K562 (cell line): ENCODE measurements around the gene IGFALS. TPM values are rescaled to one million over a fixed set of nuclear protein-coding genes. Genes with fewer than 3 reads are reported as not detected.
A peak's percentile ranks its signal among the peaks of the same experiment; 100 is the strongest.

Experiments used
- NCOR1 ChIP-seq: fragments of 450-650 bp; IDR thresholded peaks from 2 replicates; pipeline ENCODE4 v1.6.1; 2016; ENCODE audit warnings: mild to moderate bottlenecking, moderate library complexity
- PHF8 ChIP-seq: fragments of 200-600 bp; sonication (generic); IDR thresholded peaks from 2 replicates; pipeline ENCODE4 v1.6.1; 2012; ENCODE audit warnings: mixed run types, mild to moderate bottlenecking, inconsistent platforms, low read length, moderate library complexity, borderline replicate concordance
- POLR3A ChIP-seq: IDR thresholded peaks from 2 replicates; pipeline ENCODE4 v1.6.1; 2011; ENCODE audit warnings: borderline replicate concordance, mild to moderate bottlenecking, moderate library complexity; ENCODE audit not compliant: insufficient read length, insufficient read depth; ENCODE audit errors: extremely low read depth
- RBFOX2 ChIP-seq: fragments of 200-400 bp; formaldehyde crosslinking; IDR thresholded peaks from 2 replicates; pipeline ENCODE4 v1.6.1; 2017; ENCODE audit warnings: low read depth, mild to moderate bottlenecking, low read length, moderate library complexity
- RBM22 ChIP-seq: fragments of 200-400 bp; formaldehyde crosslinking; IDR thresholded peaks from 2 replicates; pipeline ENCODE4 v1.6.1; 2018; ENCODE audit warnings: low read length, low read depth; ENCODE audit not compliant: poor library complexity, severe bottlenecking
- RHOXF2B ChIP-seq: fragments of 250-450 bp; sonication (Bioruptor Pico); conservative IDR thresholded peaks from 2 replicates; pipeline ENCODE4 v1.5.1; 2021
- SMC3 ChIP-seq: conservative IDR thresholded peaks from 2 replicates; pipeline ENCODE4 v1.6.1; 2011; ENCODE audit warnings: low read depth, low read length, improper control_type of control experiment; ENCODE audit not compliant: insufficient read depth
- SUPT5H ChIP-seq: fragments of 450-650 bp; IDR thresholded peaks from 2 replicates; pipeline ENCODE4 v1.6.1; 2016
- U2AF1 ChIP-seq: fragments of 200-400 bp; formaldehyde crosslinking; optimal IDR thresholded peaks from 2 replicates; pipeline ENCODE3; 2017; ENCODE audit warnings: mild to moderate bottlenecking, low read depth, low read length, moderate library complexity
- YBX1 ChIP-seq: fragments of 450-650 bp; IDR thresholded peaks from 2 replicates; pipeline ENCODE4 v1.7.1; 2016; ENCODE audit warnings: mild to moderate bottlenecking
- ZFP1 ChIP-seq: fragments of 450-650 bp; formaldehyde crosslinking; IDR thresholded peaks from 2 replicates; pipeline ENCODE4 v1.4.0; 2020; ENCODE audit warnings: mild to moderate bottlenecking, mixed read lengths
- ZNF785 ChIP-seq: fragments of 250-450 bp; sonication (Bioruptor Pico); IDR thresholded peaks from 2 replicates; pipeline ENCODE4 v1.4.0; 2020; ENCODE audit warnings: mild to moderate bottlenecking
- polyA plus RNA-seq, 8 experiments: library from polyadenylated mRNA; depleted of rRNA in 4 of 8; stranded (reverse) in 5 of 8; unstranded in 3 of 8; fragments of >200 nt; fragmentation: Nextera tagmentation in 2 of 8; fragmentation: Illumina TruSeq in 1 of 8; extraction: Ambion mirVana in 2 of 8; extraction: Trizol in 1 of 8; gene quantifications; 2 replicates each; pipeline versions ENCODE4 v1.2.1 to v1.2.3, GENCODE V29; 2011 to 2014; ENCODE audit warnings: inconsistent platforms in 1 of 8, missing spikeins in 1 of 8
- total RNA-seq, 7 experiments: library from RNA; depleted of rRNA in 6 of 7; stranded (reverse); fragments of >200 nt in 6 of 7; fragmentation: Illumina TruSeq in 2 of 7; extraction: Trizol in 2 of 7; gene quantifications; 2 replicates each; pipeline versions ENCODE4 v1.2.1 to v1.2.3, GENCODE V29; 2011 to 2021; ENCODE audit warnings: low replicate concordance in 1 of 7
- TF ChIP-seq, protein P1 (sequence below): fragments of 250-450 bp; sonication (Bioruptor Pico); IDR thresholded peaks from 2 replicates; pipeline ENCODE4 v1.4.0; 2020; ENCODE audit warnings: mild to moderate bottlenecking, moderate library complexity, borderline replicate concordance
- TF ChIP-seq, protein P2 (sequence below): fragments of 150-350 bp; IDR thresholded peaks from 2 replicates; pipeline ENCODE4 v1.6.1; 2014; ENCODE audit warnings: low read depth, mild to moderate bottlenecking, low read length, borderline replicate concordance
- TF ChIP-seq, protein P3 (sequence below): fragments of 200-800 bp; sonication (Bioruptor generic); IDR thresholded peaks from 2 replicates; pipeline ENCODE4 v1.6.1; 2017; ENCODE audit warnings: missing genetic modification characterization, missing compliant biosample characterization
- TF ChIP-seq, protein P4 (sequence below): sonication (generic); formaldehyde crosslinking; IDR thresholded peaks from 2 replicates; pipeline ENCODE4 v1.8.1; 2023; ENCODE audit warnings: mild to moderate bottlenecking, missing genetic modification reagents

The IGFALS gene
- total and polyA plus RNA-seq, 9 of the 15 experiments (the other 6 are each of a cell fraction or from before 2014, with no cell fraction given) = not detected

DNA sequence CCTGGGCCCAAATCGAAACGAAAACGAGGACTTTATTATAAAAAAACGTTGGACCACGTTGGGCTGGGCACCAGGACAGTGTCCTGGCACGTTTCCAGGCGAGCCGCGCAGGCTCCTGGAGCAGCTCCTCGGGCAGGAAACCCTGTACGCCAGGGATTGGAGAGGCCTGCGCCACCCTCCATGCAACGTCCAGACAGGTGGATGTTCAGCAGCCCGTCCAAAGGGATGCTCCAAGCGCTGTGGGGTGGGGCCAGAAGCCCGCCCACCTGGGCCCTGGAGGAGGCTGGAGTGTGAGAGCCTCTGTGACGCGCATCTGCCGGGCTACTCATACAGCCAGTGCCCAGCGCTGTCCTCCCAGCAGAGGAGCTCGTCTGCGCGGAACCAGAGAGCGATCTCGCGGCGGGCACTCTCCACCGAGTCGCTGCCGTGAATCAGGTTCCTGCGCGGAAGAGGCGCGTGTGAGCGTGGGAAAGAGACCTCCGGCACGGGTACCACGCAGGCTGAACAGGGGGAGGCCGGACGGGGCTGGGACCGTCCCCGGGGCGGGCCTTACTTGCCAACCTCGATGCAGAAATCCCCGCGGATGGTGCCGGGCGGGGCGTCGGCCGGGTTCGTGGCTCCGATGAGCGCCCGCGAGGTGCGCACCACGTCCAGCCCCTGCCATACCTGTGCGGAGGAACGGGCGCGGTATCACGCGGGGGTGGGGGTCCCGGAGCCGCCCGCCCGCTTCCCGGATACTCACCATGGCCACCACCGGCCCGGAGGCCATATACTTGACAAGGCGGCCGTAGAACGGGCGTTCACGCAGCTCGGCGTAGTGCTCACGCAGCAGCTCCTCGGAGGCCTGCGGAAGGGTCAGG, 22.9 kb downstream of the IGFALS start (continued):
- TF ChIP-seq, protein P1, sequence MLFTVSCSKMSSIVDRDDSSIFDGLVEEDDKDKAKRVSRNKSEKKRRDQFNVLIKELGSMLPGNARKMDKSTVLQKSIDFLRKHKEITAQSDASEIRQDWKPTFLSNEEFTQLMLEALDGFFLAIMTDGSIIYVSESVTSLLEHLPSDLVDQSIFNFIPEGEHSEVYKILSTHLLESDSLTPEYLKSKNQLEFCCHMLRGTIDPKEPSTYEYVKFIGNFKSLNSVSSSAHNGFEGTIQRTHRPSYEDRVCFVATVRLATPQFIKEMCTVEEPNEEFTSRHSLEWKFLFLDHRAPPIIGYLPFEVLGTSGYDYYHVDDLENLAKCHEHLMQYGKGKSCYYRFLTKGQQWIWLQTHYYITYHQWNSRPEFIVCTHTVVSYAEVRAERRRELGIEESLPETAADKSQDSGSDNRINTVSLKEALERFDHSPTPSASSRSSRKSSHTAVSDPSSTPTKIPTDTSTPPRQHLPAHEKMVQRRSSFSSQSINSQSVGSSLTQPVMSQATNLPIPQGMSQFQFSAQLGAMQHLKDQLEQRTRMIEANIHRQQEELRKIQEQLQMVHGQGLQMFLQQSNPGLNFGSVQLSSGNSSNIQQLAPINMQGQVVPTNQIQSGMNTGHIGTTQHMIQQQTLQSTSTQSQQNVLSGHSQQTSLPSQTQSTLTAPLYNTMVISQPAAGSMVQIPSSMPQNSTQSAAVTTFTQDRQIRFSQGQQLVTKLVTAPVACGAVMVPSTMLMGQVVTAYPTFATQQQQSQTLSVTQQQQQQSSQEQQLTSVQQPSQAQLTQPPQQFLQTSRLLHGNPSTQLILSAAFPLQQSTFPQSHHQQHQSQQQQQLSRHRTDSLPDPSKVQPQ (CRISPR knock-in tag) = no peak
- TF ChIP-seq SUPT5H (peak; percentile 48), POLR3A (no peak), PHF8 (0 out of 2 replicates have a peak, but pooled peaks have one; percentile 3), ZFP1 (CRISPR knock-in tag) (0 out of 2 replicates have a peak, but pooled peaks have one; percentile 5), U2AF1 (peak; percentile 32), RBM22 (peak; percentile 97), SMC3 (no peak), NCOR1 (no peak), RBFOX2 (peak; percentile 67), YBX1 (no peak), RHOXF2B (no peak), ZNF785 (no peak)
- TF ChIP-seq, protein P2, sequence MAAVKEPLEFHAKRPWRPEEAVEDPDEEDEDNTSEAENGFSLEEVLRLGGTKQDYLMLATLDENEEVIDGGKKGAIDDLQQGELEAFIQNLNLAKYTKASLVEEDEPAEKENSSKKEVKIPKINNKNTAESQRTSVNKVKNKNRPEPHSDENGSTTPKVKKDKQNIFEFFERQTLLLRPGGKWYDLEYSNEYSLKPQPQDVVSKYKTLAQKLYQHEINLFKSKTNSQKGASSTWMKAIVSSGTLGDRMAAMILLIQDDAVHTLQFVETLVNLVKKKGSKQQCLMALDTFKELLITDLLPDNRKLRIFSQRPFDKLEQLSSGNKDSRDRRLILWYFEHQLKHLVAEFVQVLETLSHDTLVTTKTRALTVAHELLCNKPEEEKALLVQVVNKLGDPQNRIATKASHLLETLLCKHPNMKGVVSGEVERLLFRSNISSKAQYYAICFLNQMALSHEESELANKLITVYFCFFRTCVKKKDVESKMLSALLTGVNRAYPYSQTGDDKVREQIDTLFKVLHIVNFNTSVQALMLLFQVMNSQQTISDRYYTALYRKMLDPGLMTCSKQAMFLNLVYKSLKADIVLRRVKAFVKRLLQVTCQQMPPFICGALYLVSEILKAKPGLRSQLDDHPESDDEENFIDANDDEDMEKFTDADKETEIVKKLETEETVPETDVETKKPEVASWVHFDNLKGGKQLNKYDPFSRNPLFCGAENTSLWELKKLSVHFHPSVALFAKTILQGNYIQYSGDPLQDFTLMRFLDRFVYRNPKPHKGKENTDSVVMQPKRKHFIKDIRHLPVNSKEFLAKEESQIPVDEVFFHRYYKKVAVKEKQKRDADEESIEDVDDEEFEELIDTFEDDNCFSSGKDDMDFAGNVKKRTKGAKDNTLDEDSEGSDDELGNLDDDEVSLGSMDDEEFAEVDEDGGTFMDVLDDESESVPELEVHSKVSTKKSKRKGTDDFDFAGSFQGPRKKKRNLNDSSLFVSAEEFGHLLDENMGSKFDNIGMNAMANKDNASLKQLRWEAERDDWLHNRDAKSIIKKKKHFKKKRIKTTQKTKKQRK = no peak
- TF ChIP-seq, protein P3, sequence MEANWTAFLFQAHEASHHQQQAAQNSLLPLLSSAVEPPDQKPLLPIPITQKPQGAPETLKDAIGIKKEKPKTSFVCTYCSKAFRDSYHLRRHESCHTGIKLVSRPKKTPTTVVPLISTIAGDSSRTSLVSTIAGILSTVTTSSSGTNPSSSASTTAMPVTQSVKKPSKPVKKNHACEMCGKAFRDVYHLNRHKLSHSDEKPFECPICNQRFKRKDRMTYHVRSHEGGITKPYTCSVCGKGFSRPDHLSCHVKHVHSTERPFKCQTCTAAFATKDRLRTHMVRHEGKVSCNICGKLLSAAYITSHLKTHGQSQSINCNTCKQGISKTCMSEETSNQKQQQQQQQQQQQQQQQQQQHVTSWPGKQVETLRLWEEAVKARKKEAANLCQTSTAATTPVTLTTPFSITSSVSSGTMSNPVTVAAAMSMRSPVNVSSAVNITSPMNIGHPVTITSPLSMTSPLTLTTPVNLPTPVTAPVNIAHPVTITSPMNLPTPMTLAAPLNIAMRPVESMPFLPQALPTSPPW (CRISPR knock-in tag) = no peak
- TF ChIP-seq, protein P4, sequence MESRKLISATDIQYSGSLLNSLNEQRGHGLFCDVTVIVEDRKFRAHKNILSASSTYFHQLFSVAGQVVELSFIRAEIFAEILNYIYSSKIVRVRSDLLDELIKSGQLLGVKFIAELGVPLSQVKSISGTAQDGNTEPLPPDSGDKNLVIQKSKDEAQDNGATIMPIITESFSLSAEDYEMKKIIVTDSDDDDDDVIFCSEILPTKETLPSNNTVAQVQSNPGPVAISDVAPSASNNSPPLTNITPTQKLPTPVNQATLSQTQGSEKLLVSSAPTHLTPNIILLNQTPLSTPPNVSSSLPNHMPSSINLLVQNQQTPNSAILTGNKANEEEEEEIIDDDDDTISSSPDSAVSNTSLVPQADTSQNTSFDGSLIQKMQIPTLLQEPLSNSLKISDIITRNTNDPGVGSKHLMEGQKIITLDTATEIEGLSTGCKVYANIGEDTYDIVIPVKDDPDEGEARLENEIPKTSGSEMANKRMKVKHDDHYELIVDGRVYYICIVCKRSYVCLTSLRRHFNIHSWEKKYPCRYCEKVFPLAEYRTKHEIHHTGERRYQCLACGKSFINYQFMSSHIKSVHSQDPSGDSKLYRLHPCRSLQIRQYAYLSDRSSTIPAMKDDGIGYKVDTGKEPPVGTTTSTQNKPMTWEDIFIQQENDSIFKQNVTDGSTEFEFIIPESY (CRISPR knock-in tag) = peak; percentile 87
